ENCODE results near the gene STON1. TPM values are rescaled to one million over a fixed set of nuclear protein-coding genes. Genes with fewer than 3 reads are reported as not detected.

Gene STON1
- total RNA-seq, 4 donors from 2014 or later, result 36.2 to 113 (median 61.5) TPM

GRCh38 chr2:48589170-48589767, 59.3 kb downstream of the STON1 start:
- TF ChIP-seq CTCF (IDR thresholded peaks at IDR 0.05; ENCODE audit: low read depth), result no peak

GRCh38 chr2:48590017-48590416, 60.1 kb downstream of the STON1 start:
- no peak for TF ChIP-seq CTCF (IDR thresholded peaks at IDR 0.05; ENCODE audit: low read depth)

- no peak for TF ChIP-seq CTCF (IDR thresholded peaks at IDR 0.05; ENCODE audit: low read depth)
Measured at GRCh38 chr2:48592067-48592466, 62.1 kb downstream of the STON1 start.

GRCh38 chr2:48597492-48597891, 67.5 kb downstream of the STON1 start:
- TF ChIP-seq CTCF (IDR thresholded peaks at IDR 0.05; ENCODE audit: low read depth), result no peak

GRCh38 chr2:48600204-48600813, 70.4 kb downstream of the STON1 start:
- TF ChIP-seq CTCF (IDR thresholded peaks at IDR 0.05; ENCODE audit: low read depth), result no peak

- no peak for TF ChIP-seq CTCF (IDR thresholded peaks at IDR 0.05; ENCODE audit: low read depth)
Measured at GRCh38 chr2:48600917-48601316, 71.0 kb downstream of the STON1 start.

- no peak for TF ChIP-seq CTCF (IDR thresholded peaks at IDR 0.05; ENCODE audit: low read depth)
Measured at GRCh38 chr2:48601349-48601748, 71.4 kb downstream of the STON1 start.
